Karpas-422 (cell line): ENCODE results near the gene SKIL. TPM values are rescaled to one million over a fixed set of nuclear protein-coding genes. Genes with fewer than 3 reads are reported as not detected.

Experiments
- DNase-seq: peaks from one replicate; pipeline ENCODE4 v3.0.0-alpha.2; 2015
- H2AFZ ChIP-seq: fragments of 200-600 bp; sonication (generic); 2 replicates; pipeline ENCODE4 v1.6.1; 2014; ENCODE audit warnings: antibody characterized with exemption, low read length, mixed read lengths
- H3K27ac ChIP-seq: fragments of 200-600 bp; sonication (generic); 2 replicates; pipeline ENCODE4 v1.5.1; 2014; ENCODE audit warnings: mild to moderate bottlenecking, low read length, moderate library complexity
- H3K27me3 ChIP-seq: fragments of 200-600 bp; sonication (generic); 2 replicates; pipeline ENCODE4 v1.6.1; 2014; ENCODE audit warnings: low read length, mixed read lengths
- H3K36me3 ChIP-seq: fragments of 200-600 bp; sonication (generic); 2 replicates; pipeline ENCODE4 v1.6.1; 2014; ENCODE audit warnings: low read length, mixed read lengths; ENCODE audit not compliant: insufficient read depth
- H3K4me1 ChIP-seq: fragments of 200-600 bp; sonication (generic); 2 replicates; pipeline ENCODE4 v1.6.1; 2014; ENCODE audit warnings: mild to moderate bottlenecking, low read length, mixed read lengths
- H3K4me2 ChIP-seq: fragments of 200-600 bp; sonication (generic); 2 replicates; pipeline ENCODE4 v1.6.1; 2014; ENCODE audit warnings: low read length, low read depth, mild to moderate bottlenecking; ENCODE audit not compliant: poor library complexity, severe bottlenecking
- H3K4me3 ChIP-seq: fragments of 200-600 bp; sonication (generic); 2 replicates; pipeline ENCODE4 v1.5.1; 2014; ENCODE audit warnings: mild to moderate bottlenecking, antibody characterized with exemption, low read length, mixed read lengths
- H3K79me2 ChIP-seq: fragments of 200-600 bp; sonication (generic); 2 replicates; pipeline ENCODE4 v1.6.1; 2014; ENCODE audit warnings: mild to moderate bottlenecking, low read length, mixed read lengths
- H3K9ac ChIP-seq: fragments of 200-600 bp; sonication (generic); 2 replicates; pipeline ENCODE4 v1.6.0; 2014; ENCODE audit warnings: low read length
- H3K9me2 ChIP-seq: fragments of 200-600 bp; sonication (generic), shearing (Covaris generic); replicated peaks from 2 replicates; pipeline ENCODE4 v1.6.0; 2014; ENCODE audit warnings: mild to moderate bottlenecking, low read length, moderate library complexity; ENCODE audit not compliant: insufficient read depth
- H3K9me3 ChIP-seq: fragments of 300-700, 200-600 bp; sonication (generic); 2 replicates; pipeline ENCODE4 v1.6.1; 2014; ENCODE audit warnings: low read length, mixed read lengths
- H4K20me1 ChIP-seq: fragments of 200-600 bp; sonication (generic); 2 replicates; pipeline ENCODE4 v1.6.1; 2014; ENCODE audit warnings: mild to moderate bottlenecking, antibody characterized with exemption, low read length, low read depth; ENCODE audit not compliant: insufficient read depth
- total RNA-seq: library from RNA; depleted of rRNA; stranded (reverse); fragments of >200 nt; shearing (Covaris generic); gene quantifications from 2 replicates; pipeline ENCODE4 v1.2.3, GENCODE V29; 2014; ENCODE audit warnings: low replicate concordance; rRNA removed

Gene SKIL
- total RNA-seq, 1 experiment from 2014 or later = 49.5 TPM

- Histone ChIP-seq H3K79me2 (no peaks in the 10 kb centered on the region), H4K20me1 (no peaks in the 10 kb centered on the region), H3K4me1 (no peaks in the 10 kb centered on the region), H2AFZ (no peak overlapping the region), H3K4me2 (no peak overlapping the region), H3K9me2 (no peaks in the 10 kb centered on the region), H3K9me3 (no peaks in the 10 kb centered on the region), H3K9ac (no peak overlapping the region), H3K4me3 (no peak overlapping the region), H3K36me3 (no peaks in the 10 kb centered on the region), H3K27me3 (no peaks in the 10 kb centered on the region), H3K27ac (no peak overlapping the region)
- DNase-seq = no peak
Observed at GRCh38 chr3:170440344-170440743, 82.8 kb downstream of the SKIL start.

- no peaks in the 10 kb centered on the region for H3K9me3 ChIP-seq
- H3K27me3 ChIP-seq = no peaks in the 10 kb centered on the region
- H3K79me2 ChIP-seq = no peaks in the 10 kb centered on the region
- no peak overlapping the region for H3K4me2 ChIP-seq
- H3K36me3 ChIP-seq = no peaks in the 10 kb centered on the region
- no peaks in the 10 kb centered on the region for H4K20me1 ChIP-seq
- DNase-seq = no peak
- H3K9ac ChIP-seq = no peak overlapping the region
- H2AFZ ChIP-seq = no peak overlapping the region
- H3K4me1 ChIP-seq = no peaks in the 10 kb centered on the region
- no peaks in the 10 kb centered on the region for H3K9me2 ChIP-seq
- H3K27ac ChIP-seq = no peak overlapping the region
- H3K4me3 ChIP-seq = no peak overlapping the region
Observed at GRCh38 chr3:170441412-170441811, 83.9 kb downstream of the SKIL start.

GRCh38 chr3:170442947-170443346 is 85.4 kb downstream of the SKIL start:
- no peaks in the 10 kb centered on the region for H3K36me3 ChIP-seq
- no peak overlapping the region for H3K9ac ChIP-seq
- no peaks in the 10 kb centered on the region for H3K4me1 ChIP-seq
- no peaks in the 10 kb centered on the region for H3K79me2 ChIP-seq
- no peak overlapping the region for H3K4me2 ChIP-seq
- no peaks in the 10 kb centered on the region for H3K27me3 ChIP-seq
- H3K4me3 ChIP-seq = no peak overlapping the region
- no peaks in the 10 kb centered on the region for H3K9me2 ChIP-seq
- DNase-seq = no peak
- no peaks in the 10 kb centered on the region for H4K20me1 ChIP-seq
- H2AFZ ChIP-seq = no peak overlapping the region
- no peak overlapping the region for H3K27ac ChIP-seq
- no peaks in the 10 kb centered on the region for H3K9me3 ChIP-seq

- H2AFZ ChIP-seq = no peak overlapping the region
- no peaks in the 10 kb centered on the region for H3K9me3 ChIP-seq
- H3K4me3 ChIP-seq = no peak overlapping the region
- H3K79me2 ChIP-seq = no peaks in the 10 kb centered on the region
- H3K27me3 ChIP-seq = no peaks in the 10 kb centered on the region
- H3K9ac ChIP-seq = no peak overlapping the region
- no peaks in the 10 kb centered on the region for H3K4me1 ChIP-seq
- H3K27ac ChIP-seq = no peak overlapping the region
- no peak overlapping the region for H3K4me2 ChIP-seq
- H4K20me1 ChIP-seq = no peaks in the 10 kb centered on the region
- no peaks in the 10 kb centered on the region for H3K36me3 ChIP-seq
- no peak for DNase-seq
- H3K9me2 ChIP-seq = no peaks in the 10 kb centered on the region
Observed at GRCh38 chr3:170443457-170443856, 85.9 kb downstream of the SKIL start.

Other genes with a start within 250 kb of the SKIL start
- 31.9 and 89.9 TPM in 2 replicates for gene PHC3, start 176.0 kb upstream of the SKIL start, total RNA-seq
- 8.7 and 38.2 TPM in 2 replicates for gene PRKCI, start 135.3 kb upstream of the SKIL start, total RNA-seq
- not detected in 2 replicates for gene CLDN11, start 61.2 kb downstream of the SKIL start, total RNA-seq
- not detected in 2 replicates for gene SLC7A14, start 228.4 kb downstream of the SKIL start, total RNA-seq